Measurements from ENCODE around the gene FPR3. TPM values are rescaled to one million over a fixed set of nuclear protein-coding genes. Genes with fewer than 3 reads are reported as not detected.

FPR3 gene
- polyA plus RNA-seq, 1 of the 3 experiments (the other 2 are of a cell fraction): 0.02 TPM

GRCh38 chr19:51803519-51803918 is 8.6 kb downstream of the FPR3 start (continued):
- TF ChIP-seq REST (IDR thresholded peaks at IDR 0.05; ENCODE audit: low read depth, low read length) (no peak), NRF1 (IDR thresholded peaks at IDR 0.05; ENCODE audit: low read depth, low read length) (no peak), IRF3 (IDR thresholded peaks at IDR 0.05; ENCODE audit: low read depth, low read length) (no peak), EP300 (IDR thresholded peaks at IDR 0.05; ENCODE audit: borderline replicate concordance in 1 of 2, low read depth in 1 of 2, low read length in 1 of 2) (no peak), GATA2 (CRISPR knock-in tag; IDR thresholded peaks at IDR 0.05) (no peak), FOXM1 (IDR thresholded peaks at IDR 0.05; ENCODE audit: low read depth) (no peak), MAX (IDR thresholded peaks at IDR 0.05; ENCODE audit: low read depth) (no peak), USF2 (IDR thresholded peaks at IDR 0.05; ENCODE audit: borderline replicate concordance, low read depth, low read length) (no peak)

GRCh38 chr19:51803967-51804366 is 9.0 kb downstream of the FPR3 start:
- Histone ChIP-seq H3K9me3 (no peaks in the 10 kb centered on the region), H4K20me1 (ENCODE audit: insufficient read depth) (no peaks in the 10 kb centered on the region), H3K9me2 (no peaks in the 10 kb centered on the region), H3K4me2 (no peak overlapping the region), H3K27me3 (ENCODE audit: insufficient read depth) (no peaks in the 10 kb centered on the region), H3K79me2 (ENCODE audit: insufficient read depth) (no peaks in the 10 kb centered on the region; the same call in 1 of the 2 replicates), H3K4me1 (ENCODE audit: control insufficient read depth in 1 of 2, insufficient read depth in 2 of 2, low read depth in 1 of 2, low read length in 1 of 2) (peaks cover 10 to 48% of the 10 kb centered on the region in 2 experiments; a peak in 3 of 4 replicates), H3K4me3 (ENCODE audit: low read depth in 2 of 2, low read length in 1 of 2) (no peak overlapping the region), H3F3A (replicated peaks; ENCODE audit: insufficient read depth) (peaks cover 58% of the 10 kb centered on the region), H3K9ac (peak overlapping the region; percentile 20; the same call in 1 of the 2 replicates), H3K36me3 (replicated peaks in 1 of 2; ENCODE audit: control insufficient read depth in 1 of 2, insufficient read depth in 2 of 2, low read length in 1 of 2) (no peaks in the 10 kb centered on the region), H2AFZ (ENCODE audit: low read depth) (no peak overlapping the region), H3K27ac (ENCODE audit: low read depth in 2 of 2, low read length in 1 of 2) (peak overlapping the region in 1 of 2 experiments; percentile 57; a peak in 2 of 4 replicates)
- ChIA-PET CTCF (no interaction called here), POLR2A (no interaction called here)
- no peak for DNase-seq
- whole genome bisulfite sequencing (ENCODE audit: low lambda C conversion rate): 5% methylated on average over 5 of the region's 5 CpGs
- TF ChIP-seq FOSL2 (IDR thresholded peaks at IDR 0.05; ENCODE audit: borderline replicate concordance, low read depth) (no peak), RCOR1 (IDR thresholded peaks at IDR 0.05; ENCODE audit: low read length) (no peak), USF2 (IDR thresholded peaks at IDR 0.05; ENCODE audit: borderline replicate concordance, low read depth, low read length) (no peak), CTCF (IDR thresholded peaks at IDR 0.05) (no peak), EZH2phosphoT487 (IDR thresholded peaks at IDR 0.05; ENCODE audit: borderline replicate concordance, low read depth) (no peak), ZBTB33 (IDR thresholded peaks at IDR 0.05; ENCODE audit: borderline replicate concordance, low read depth) (no peak), YY1 (IDR thresholded peaks at IDR 0.05; ENCODE audit: low read depth) (no peak), TEAD4 (IDR thresholded peaks at IDR 0.05; ENCODE audit: borderline replicate concordance, insufficient read depth) (no peak), MEF2A (IDR thresholded peaks at IDR 0.05; ENCODE audit: borderline replicate concordance, low read depth) (no peak), FOXJ3 (CRISPR knock-in tag; IDR thresholded peaks at IDR 0.05) (no peak), NFIC (IDR thresholded peaks at IDR 0.05; ENCODE audit: borderline replicate concordance) (no peak), IRF3 (IDR thresholded peaks at IDR 0.05; ENCODE audit: low read depth, low read length) (no peak)

Measured in SK-N-SH (cell line).